NCI-H446 treated with DMSO at 0.1 percent for 48 hours (cell line): ENCODE measurements around the gene KIRREL3.

Source experiments
- DNase-seq: peaks from one replicate; lab custom pipeline; 2025; lab: John Stamatoyannopoulos, UW

The KIRREL3 gene

DNA sequence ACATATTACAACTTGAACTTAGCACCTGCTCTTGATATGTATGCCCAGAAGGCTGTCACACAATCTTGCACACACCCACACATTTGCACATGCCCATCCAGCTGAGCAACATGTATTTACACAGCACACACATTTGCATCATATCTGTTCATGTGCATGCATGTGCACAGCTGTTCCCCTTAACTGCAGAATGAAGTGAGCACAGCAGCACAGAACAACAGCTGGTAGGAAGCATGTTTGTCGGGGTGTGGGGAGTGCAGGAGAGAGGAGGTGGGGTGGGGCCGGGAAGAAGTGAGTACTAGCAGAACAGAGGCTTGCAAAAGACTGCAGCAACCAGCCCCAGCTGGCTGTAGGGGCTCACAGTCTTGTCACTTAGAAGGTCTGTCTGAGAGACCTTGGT is 296.5 kb downstream of the KIRREL3 start:
- DNase-seq: no peak

DNA sequence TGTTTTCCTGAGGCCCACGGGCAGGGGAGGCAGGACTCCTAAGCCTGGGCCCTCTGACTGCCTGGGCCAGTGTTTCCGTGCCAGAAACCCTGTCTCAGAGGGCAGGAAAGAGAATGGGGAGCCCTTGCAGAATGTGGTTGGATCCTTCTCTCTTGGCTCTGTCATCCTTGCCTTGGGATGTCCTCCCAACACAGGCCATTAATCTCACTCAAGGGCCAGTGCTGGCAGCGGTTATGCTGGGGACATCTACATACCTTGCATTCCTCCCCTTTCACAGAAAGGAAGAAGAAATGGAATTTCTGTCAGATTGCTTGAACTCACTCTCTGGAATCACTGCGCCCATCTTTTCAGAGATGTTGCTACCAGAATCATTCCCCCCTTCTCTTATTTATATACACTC is 296.9 kb downstream of the KIRREL3 start:
- DNase-seq: no peak

DNA sequence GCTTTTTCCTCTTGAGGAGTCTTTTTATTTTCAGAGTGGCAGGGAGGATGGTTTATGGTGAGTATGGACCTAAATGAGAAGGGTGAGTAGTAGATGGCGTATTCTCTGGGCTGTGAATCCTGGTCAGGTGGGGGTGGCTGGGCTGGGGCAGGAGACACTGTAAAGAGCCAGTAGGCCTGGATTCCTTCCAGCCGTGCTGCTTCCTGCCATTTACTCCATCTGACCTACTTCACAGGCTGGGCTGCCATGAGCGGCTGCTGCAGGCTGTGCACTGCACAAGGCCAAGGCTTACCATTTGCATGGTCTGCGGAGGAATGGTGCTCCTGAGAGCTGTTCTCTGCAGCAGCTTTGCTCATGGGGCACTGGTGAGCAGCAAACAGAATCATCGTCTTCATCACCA is 297.6 kb downstream of the KIRREL3 start:
- DNase-seq: no peak

DNA sequence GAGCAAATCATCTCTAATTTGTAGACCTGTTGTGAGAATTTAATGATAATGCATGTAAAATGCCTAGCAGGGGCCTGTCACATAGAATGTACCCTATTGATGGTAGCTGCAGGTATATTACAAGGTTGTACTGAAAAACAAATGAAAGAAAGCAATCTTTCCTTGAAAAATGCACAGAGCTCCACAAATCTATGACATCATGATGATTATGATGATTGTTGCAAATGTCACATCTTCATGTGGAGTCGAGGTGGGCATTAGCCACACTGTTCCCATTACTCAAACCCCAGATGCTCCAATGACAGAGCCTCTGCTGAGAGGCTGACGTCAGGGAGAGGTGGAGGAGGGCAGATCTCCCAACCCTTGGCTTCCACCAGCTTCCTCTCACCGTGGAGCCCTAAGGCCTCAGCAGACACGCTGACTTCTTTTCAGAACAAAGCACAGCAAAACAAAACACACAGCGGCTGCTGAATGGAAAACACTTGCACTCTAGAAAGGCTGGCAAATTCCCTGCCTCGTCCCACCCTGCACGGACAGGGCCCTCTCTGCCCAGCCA is 298.3 kb downstream of the KIRREL3 start:
- DNase-seq: no peak

DNA sequence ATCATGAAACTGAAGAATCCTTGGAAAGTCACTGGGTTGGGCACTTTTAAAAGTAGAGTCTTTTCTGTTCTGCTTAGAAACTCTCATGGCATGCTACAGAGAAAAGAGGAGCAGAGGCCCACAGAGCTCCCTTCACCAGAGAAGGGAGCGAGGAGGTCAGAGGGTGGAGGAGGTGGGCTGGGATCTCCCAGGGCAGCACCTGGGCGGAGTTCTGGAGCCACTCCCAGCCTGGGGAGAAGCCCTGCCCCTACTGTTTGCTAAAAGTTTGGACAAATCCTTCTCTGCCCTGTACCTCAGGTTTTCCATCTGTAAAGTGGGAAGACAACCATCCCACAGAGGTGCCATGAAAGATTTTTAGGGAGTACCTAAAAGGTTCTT is 299.1 kb downstream of the KIRREL3 start:
- DNase-seq: no peak

DNA sequence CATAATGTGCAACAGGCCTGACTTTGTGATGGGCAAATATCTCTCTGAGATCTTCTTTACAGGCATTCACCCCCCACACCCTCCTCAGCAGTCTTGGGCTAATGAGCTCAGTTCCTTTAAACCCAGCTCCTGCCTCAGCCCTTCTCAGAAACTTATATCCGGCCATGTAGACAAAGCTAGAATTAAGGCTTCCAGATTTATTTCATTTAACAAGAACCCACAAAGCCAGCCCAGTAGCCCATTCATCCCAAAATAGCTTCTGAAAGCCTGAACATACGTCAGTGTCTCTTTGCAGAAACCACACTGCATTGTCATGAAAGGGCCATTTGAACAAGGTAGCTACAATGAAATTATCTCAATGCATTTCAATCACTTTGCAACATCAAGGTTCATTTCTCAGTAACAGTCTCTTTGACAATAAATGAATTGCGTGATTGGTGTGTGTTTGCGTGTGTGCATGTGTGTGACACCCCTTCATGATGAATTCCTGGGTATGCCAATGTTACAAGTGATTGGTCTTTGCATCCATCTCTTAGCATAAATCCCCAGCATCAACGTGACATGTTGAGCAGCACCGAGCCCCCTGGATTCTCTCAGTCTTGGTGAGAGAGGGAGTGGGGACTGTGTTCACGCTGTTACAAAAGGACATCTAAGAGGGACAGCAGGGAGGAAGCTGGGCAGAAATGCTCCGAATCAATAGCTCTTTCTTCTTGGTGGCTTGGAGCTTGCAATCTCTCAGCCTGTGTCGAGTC is 299.6 kb downstream of the KIRREL3 start:
- no peak for DNase-seq

DNA sequence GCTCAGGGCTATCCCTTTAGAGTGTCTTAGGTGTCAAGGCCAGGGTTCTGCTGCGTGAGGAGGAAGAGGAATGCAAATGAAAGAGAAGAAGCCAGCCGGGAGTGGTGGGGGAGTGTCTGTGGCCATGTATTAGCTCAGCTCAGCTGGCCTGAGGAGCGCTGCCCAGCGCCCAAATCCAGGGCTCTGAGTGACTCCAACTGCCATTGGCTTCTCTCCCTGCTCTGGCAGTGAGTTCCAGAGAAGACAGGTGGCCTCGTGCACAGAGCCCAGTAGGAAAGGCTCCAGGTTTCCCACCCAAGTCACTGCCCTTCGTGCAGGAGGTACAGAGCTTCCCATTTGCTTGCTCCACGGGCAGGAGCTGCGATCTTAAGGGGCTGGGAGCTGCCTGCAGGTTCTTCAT is 302.0 kb downstream of the KIRREL3 start:
- peak; percentile 11 for DNase-seq

DNA sequence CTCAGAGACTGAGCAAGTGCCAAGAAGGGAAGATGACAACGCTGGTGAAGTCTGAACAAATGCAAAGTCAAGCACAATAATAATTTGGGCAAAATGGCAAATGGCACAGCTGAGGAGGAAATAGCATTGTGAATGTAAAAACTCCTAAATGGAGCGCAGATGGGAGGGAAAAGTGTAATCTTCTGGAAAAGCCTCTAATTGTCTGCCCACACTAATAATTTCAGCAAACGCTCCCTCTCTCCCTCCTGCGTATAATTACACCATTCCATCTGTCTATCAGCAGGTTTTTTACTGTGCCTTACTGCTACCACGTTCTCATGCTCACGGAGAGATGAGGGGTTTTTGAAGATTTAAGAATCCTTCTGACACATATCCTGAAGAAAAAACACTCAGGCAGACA is 302.6 kb downstream of the KIRREL3 start:
- peak; percentile 64 for DNase-seq

DNA sequence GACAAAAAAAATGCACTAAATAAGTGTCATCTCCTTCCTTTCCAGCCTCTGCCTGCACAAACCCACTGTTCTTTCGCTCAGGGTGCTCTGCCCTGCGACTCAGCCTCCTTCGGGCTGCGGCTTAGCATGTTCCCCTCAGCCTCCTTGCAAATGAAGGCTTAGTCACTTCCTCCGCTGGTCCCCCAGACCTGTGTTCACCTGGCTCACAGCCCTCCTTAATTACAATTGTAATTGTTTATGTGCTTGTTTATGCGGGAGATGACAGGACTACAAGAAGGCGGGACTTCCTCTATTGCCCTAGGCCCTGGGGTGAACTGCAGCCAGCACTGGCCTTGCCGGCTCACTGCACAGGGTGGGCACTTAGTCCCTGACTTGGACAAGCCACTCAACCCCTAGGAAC is 303.6 kb downstream of the KIRREL3 start:
- DNase-seq: no peak

DNA sequence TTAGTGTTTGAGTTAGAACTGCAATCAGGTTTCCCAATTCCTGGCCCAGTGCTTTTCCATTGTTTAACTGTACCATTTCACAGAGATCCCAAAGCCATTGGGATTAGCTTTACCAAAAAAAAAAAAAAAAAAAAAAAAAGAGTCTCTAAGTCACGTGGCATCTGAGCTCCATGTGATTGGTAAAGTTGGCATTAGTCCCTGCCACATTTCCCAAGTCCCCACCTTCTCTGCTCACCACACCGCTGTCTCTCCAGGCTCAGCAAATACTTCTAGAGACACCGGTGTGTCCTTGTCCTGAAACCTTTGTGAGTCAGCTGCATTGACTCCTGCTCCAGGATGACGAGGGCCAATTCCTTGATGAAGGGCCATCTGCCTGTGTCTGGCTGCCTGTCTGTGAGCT is 305.3 kb downstream of the KIRREL3 start:
- peak; percentile 14 for DNase-seq

DNA sequence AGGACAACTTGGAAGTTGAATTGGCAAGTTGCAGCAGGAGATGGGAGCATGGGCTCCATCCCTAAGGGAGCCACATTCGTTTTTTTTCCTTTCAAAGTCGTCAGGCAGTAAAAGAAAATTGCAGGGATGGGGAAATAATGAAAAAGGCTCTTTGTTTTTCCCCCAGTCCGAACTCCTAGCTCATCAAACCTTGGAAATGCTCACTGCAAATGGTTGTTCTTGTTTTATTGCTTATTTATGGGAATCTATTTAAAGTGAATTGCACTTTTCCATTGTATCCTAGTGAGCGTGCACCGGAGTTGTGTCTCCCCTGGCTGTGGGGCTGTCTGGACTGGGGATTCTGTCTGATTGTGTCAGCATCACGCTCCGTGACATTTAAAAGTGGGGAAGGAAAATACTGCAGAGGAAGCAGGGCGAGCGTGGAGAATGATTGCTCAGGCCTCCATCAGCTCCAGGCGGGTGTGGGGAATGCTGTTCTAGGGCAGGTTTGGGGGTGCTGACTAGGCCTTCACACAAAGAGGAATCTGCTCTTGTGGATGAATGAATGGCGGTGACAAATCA is 306.4 kb downstream of the KIRREL3 start:
- no peak for DNase-seq

DNA sequence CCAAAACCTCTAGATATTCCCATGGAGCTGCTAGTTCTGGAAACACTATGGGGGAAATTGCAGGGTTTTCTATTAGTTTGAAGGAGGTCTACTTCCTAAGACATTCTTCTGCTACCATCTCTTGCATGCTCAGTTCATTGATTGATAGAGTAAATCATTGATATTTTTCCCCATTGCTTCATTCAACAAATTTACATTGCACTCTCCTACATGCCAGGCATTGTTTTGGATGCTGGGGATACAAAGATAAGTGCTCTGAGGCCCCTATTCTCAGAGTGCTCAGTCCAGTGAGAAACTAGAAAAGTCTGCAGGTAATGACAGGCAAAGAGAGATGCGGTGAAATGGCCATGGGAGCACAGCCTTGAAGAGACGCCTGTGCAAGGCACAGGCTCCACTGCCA is 313.1 kb downstream of the KIRREL3 start:
- no peak for DNase-seq

DNA sequence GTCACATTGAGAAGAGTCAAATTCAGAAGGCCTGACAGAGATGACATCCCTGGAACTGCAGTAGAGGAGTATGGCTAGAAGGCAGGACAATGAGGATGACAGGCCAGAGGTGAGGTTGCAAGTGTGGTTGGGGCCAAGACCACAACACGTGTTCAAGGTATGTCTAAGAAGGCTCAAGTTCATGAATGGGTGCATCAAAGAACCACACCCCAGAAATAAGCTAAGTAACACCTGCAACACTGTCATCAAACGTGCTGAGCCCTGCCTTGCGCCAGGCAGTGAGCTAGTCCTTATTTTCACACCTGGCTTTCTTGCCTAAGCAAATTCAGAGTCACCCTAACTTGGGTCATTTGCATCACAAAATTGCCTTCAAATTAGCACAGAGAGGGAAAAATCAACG is 313.6 kb downstream of the KIRREL3 start:
- no peak for DNase-seq

DNA sequence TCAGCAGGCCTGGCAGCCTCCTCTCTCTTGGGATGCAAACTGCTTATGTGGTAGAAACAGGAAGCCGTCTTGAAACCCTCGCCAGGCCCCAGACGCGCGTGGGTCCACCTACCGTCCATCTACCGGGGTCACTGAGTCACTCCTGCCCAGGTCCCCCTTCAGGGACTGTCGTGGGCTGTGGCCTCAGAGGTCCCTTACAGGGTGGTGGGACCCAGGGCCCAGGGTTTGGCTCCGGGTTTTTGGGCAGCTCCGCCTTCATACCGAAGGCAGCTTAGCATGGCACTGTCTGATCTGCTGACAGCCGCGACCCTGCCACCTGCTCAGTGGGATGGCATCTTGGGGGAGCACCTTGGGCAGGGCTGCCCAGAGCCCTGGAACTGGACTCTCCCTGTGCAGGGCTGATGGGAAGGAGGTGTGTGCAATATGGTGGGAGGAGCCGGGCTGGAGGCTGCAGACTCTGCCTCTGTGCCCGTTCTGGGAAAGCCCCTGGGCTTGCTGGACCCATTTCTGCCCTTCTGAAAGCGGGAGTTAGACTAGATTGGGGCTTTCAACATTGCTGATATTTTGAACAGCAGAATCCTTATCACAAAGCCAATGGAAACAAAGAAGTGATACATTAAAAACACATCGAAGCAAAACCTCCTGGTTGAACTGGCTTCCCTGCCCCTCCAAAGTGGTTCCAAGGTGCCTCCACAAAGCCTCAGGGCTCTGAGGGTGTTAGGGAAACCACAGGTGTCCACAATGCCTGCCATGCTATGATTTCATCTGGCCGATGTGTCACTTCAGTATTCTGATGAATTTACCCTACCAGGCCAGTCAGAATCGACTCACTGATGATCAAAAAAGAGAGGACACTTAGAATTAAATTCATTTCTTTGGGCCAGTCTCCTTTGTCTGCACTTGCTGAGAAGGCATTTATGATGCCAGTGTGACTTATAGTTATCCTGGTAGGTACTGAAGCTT is 316.5 kb downstream of the KIRREL3 start:
- DNase-seq: no peak

DNA sequence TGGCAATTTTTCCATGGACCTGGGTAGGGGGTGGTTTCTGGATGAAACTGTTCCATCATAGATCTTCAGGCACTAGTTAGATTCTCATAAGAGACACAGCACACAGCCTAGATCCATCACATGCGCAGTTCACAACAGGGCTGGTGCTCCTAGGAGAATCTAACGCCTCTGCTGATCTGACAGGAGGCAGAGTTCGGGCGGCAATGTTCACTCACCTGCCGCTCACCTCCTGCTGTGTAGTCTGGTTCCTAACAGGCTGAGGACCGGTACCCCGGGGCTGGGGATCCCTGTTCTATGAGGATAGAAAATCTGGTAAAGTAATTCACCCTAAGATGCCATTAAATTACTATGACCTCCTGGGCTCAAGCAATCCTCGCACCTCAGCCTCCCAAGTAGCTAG is 318.0 kb downstream of the KIRREL3 start:
- DNase-seq: no peak

DNA sequence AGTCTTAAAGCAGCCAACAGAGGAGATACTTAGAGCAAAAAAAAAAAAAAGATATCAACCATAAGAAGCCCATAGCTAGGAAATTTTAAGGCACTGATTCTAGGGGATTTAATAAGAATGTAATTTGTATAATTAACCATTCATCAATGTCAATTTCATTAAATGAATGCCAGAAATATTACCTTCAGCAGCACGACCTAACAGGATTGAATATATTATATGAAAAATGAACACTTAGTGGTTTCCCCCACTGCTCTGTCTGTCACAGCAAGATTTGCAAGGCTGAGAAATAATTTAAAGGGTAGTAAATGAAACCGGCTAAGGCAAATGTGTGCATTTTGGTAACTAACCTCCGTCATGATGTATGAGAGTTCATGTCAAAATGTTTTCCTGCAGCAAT is 319.9 kb downstream of the KIRREL3 start:
- DNase-seq: no peak

DNA sequence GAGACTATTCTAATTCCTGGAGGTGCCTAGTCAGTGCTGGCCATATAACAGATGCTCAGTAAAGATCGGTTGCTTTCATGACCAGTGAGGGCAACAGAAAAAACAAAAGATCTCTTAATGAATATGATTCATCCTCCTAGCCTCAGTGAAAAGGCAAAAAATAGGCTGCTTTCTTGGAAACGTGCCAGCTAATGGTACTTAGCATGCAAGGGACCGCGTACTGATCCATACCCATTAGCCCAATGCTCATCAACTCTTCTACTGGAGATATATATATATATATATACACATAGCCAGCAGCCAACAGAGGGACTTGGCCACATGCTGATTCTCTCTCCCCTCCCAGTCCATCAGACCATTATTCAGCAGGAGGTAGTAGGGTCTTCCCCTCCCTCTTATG is 320.4 kb downstream of the KIRREL3 start:
- DNase-seq: no peak

DNA sequence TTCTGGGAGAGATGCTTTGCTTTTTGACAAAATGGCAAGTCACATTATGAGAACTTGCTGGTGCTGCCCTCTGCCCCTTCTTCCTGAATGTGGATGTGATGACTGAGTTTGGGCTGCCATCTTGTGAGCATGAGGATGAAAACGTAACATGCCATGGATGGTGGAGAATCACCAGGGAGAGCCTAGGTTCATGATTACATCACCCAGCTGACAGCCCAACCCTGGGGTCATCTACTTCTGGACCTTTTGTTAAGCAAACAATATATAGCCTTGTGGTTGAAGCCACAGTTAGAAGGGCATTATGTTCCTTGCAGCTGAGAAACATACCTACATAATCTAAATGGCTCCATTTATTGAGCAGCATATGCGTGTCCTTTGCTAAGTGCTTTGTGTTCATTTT is 321.5 kb downstream of the KIRREL3 start:
- no peak for DNase-seq

DNA sequence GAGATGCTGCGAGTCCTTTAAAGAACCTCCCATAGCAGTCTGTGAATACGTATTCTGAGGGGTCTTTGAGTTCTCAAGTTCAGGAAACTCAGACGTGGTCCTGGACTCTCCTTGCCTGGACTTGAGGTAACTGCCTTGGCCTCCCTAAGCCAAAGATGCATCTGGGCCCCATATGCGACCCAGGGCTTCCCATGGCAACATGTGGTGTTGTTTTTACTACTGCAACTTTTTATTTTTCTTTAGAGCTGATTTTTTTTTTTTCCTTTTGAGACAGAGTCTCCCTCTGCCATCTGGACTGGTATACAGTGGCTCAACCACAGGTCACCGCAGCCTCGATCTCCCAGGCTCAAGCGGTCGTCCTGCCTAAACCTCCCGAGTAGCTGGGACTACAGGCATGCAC is 324.0 kb downstream of the KIRREL3 start:
- DNase-seq: no peak

DNA sequence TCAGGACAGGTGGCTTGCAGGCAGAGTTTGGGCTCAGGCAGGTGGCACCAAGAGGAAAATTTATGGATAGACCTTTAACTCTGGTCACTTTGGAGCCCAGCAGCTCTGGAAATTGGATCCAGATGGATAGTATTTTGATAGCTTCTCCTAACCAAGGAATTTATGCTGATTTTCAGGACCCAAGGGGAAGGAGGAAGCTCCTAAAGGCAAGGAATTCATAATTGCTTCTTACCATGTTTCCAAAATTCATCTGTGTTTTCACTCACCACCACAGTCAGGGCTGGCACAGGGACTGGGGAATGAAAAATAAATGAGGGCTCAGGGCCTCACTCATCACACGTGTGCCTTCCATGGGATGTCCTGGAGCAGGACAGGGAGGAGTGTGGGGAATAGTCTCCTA is 327.3 kb downstream of the KIRREL3 start:
- DNase-seq: no peak

DNA sequence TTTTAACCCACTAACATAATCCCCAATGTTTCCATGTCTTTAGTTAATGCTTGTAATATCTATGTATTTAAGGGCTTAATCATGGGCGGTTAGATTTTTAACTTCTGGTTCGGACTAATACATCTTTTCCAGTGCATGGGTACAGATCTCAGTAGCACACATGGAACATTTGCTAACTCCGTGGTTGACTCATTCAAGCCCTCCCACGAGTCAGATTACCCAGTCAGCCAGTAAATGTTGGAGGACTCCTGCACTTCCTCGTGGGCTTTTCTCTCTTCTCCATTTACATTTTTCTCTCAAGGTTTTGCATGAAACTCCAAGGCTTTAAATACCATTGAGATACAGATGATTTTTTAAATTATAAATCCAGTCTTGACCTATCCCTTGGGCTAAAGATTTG is 331.2 kb downstream of the KIRREL3 start:
- no peak for DNase-seq

DNA sequence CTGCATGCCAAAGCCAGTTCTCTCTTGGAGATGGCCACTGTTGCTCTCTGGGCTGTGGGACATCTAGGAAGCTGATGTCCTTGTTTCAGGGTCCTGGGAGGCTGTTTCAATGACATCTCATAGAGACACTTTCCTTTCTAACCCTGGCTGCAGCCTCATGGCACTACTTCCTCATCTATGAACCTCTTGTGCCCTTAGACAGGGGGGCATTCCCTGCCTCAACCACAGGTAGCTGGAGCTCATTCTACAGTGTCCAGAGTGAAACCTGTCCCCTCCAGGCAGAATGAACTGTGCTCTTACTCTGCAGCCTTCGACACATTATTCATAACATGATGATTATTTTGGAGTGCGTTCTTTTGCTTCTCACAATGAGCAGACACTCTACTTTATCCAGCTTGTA is 335.9 kb downstream of the KIRREL3 start:
- DNase-seq: no peak
